Liver (tissue), 9 donors: Measurements from ENCODE around the gene HDAC8. TPM values are rescaled to one million over a fixed set of nuclear protein-coding genes. Genes with fewer than 3 reads are reported as not detected.

Experiments
- DNase-seq: peaks from one replicate; pipeline ENCODE4 v3.0.0-alpha.2; 2017; ENCODE audit warnings: low spot score
- H3K27ac ChIP-seq, 2 donors: one replicate each; pipeline ENCODE4 v1.7.0; 2013; ENCODE audit warnings: inconsistent platforms in 2 of 2, low read length in 2 of 2, control low read depth in 1 of 2, low read depth in 1 of 2, mild to moderate bottlenecking in 1 of 2
- H3K27me3 ChIP-seq, 4 donors: one replicate each; pipeline versions ENCODE4 v1.6.1 to v1.7.0; 2013; ENCODE audit warnings: low read length in 3 of 4, inconsistent platforms in 1 of 4, mild to moderate bottlenecking in 1 of 4, moderate library complexity in 1 of 4; ENCODE audit not compliant: control insufficient read depth in 4 of 4, insufficient read depth in 4 of 4
- H3K36me3 ChIP-seq, 4 donors: one replicate each; pipeline versions ENCODE4 v1.6.1 to v1.7.0; 2013; ENCODE audit warnings: low read length in 3 of 4, mild to moderate bottlenecking in 3 of 4, low read depth in 1 of 4, moderate library complexity in 1 of 4; ENCODE audit not compliant: control insufficient read depth in 4 of 4, insufficient read depth in 3 of 4
- H3K4me1 ChIP-seq, 4 donors: one replicate each; pipeline versions ENCODE4 v1.6.1 to v1.7.0; 2013; ENCODE audit warnings: low read length in 3 of 4, mild to moderate bottlenecking in 3 of 4, moderate library complexity in 1 of 4; ENCODE audit not compliant: control insufficient read depth in 4 of 4, insufficient read depth in 4 of 4
- H3K4me3 ChIP-seq, 3 donors: one replicate each; pipeline versions ENCODE4 v1.6.1 to v1.7.0; 2013; ENCODE audit warnings: low read length in 3 of 3, control low read depth in 1 of 3, low read depth in 1 of 3, mild to moderate bottlenecking in 1 of 3
- H3K9ac ChIP-seq, 2 donors: one replicate each; pipeline ENCODE4 v1.7.0; 2013; ENCODE audit warnings: low read length in 2 of 2, mild to moderate bottlenecking in 2 of 2, moderate library complexity in 2 of 2, control low read depth in 1 of 2, low read depth in 1 of 2
- H3K9me3 ChIP-seq, 4 donors: one replicate each; pipeline versions ENCODE4 v1.6.1 to v1.7.0; 2013; ENCODE audit warnings: low read length in 3 of 4; ENCODE audit not compliant: control insufficient read depth in 4 of 4
- ATF3 ChIP-seq: IDR thresholded peaks from 2 replicates; pipeline ENCODE4 v1.6.1; 2016; ENCODE audit warnings: antibody characterized with exemption
- CTCF ChIP-seq: fragments of 150-350 bp; IDR thresholded peaks from 2 replicates; pipeline ENCODE4 v1.5.1; 2017; ENCODE audit warnings: improper control_type of control experiment, low read depth, low read length; ENCODE audit not compliant: missing input control
- EGR1 ChIP-seq, 2 donors: IDR thresholded peaks; 2 replicates each; pipeline ENCODE4 v1.6.1; 2016 to 2018; ENCODE audit warnings: antibody characterized with exemption in 2 of 2, low read depth in 2 of 2
- FOXA1 ChIP-seq: IDR thresholded peaks from 2 replicates; pipeline ENCODE4 v1.6.1; 2016; ENCODE audit warnings: antibody characterized with exemption
- FOXA2 ChIP-seq: IDR thresholded peaks from 2 replicates; pipeline ENCODE4 v1.6.1; 2016; ENCODE audit warnings: antibody characterized with exemption
- GABPA ChIP-seq, 2 donors: IDR thresholded peaks in 1 of 2; conservative IDR thresholded peaks in 1 of 2; 2 replicates each; pipeline ENCODE4 v1.6.1; 2016; ENCODE audit warnings: antibody characterized with exemption in 2 of 2, mild to moderate bottlenecking in 1 of 2, moderate library complexity in 1 of 2
- HNF4A ChIP-seq, 2 donors: conservative IDR thresholded peaks; 2 replicates each; pipeline ENCODE4 v1.6.1; 2016; ENCODE audit warnings: antibody characterized with exemption in 2 of 2, mild to moderate bottlenecking in 2 of 2
- HNF4G ChIP-seq: IDR thresholded peaks from 2 replicates; pipeline ENCODE4 v1.6.1; 2016; ENCODE audit warnings: antibody characterized with exemption
- JUND ChIP-seq, 2 donors: IDR thresholded peaks; 2 replicates each; pipeline ENCODE4 v1.6.1; 2016; ENCODE audit warnings: antibody characterized with exemption in 2 of 2
- NR2F2 ChIP-seq: IDR thresholded peaks from 2 replicates; pipeline ENCODE4 v1.6.1; 2016; ENCODE audit warnings: antibody characterized with exemption
- RAD21 ChIP-seq, 2 donors: IDR thresholded peaks; 2 replicates each; pipeline ENCODE4 v1.6.1; 2016; ENCODE audit warnings: antibody characterized with exemption in 2 of 2, mild to moderate bottlenecking in 2 of 2
- REST ChIP-seq: IDR thresholded peaks from 2 replicates; pipeline ENCODE4 v1.6.1; 2016; ENCODE audit warnings: antibody characterized with exemption, mild to moderate bottlenecking
- RXRA ChIP-seq, 2 donors: IDR thresholded peaks; 2 replicates each; pipeline ENCODE4 v1.6.1; 2017 to 2018; ENCODE audit warnings: antibody characterized with exemption in 2 of 2, mild to moderate bottlenecking in 1 of 2
- SP1 ChIP-seq: IDR thresholded peaks from 2 replicates; pipeline ENCODE4 v1.6.1; 2018; ENCODE audit warnings: antibody characterized with exemption, mild to moderate bottlenecking
- TAF1 ChIP-seq: conservative IDR thresholded peaks from 2 replicates; pipeline ENCODE4 v1.6.1; 2016; ENCODE audit warnings: antibody characterized with exemption, mild to moderate bottlenecking
- YY1 ChIP-seq: IDR thresholded peaks from 2 replicates; pipeline ENCODE4 v1.6.1; 2016; ENCODE audit warnings: antibody characterized with exemption, mild to moderate bottlenecking
- WGBS: extraction: QIAGEN DNeasy Blood & Tissue Kit; methylation state at CpG from one replicate; pipeline ENCODE4 v1.1.7; 2013; 5-methylcytosine and 5-hydroxymethylcytosine counted together
- polyA plus RNA-seq, 2 donors: library from polyadenylated mRNA; stranded (reverse) in 1 of 2; unstranded in 1 of 2; fragments of 200-250 nt in 1 of 2; fragments of >200 nt in 1 of 2; fragmentation: Nextera tagmentation in 1 of 2; extraction: Ambion mirVana in 1 of 2; gene quantifications; one replicate each; pipeline versions ENCODE4 v1.2.1 to v1.2.3, GENCODE V29; 2013 to 2015
- total RNA-seq, 2 donors: library from RNA; depleted of rRNA; stranded (reverse); fragments of >200 nt; gene quantifications; one replicate each; pipeline ENCODE4 v1.2.3, GENCODE V29; 2014
- TF ChIP-seq, protein P1 (sequence below): IDR thresholded peaks from 2 replicates; pipeline ENCODE4 v1.6.1; 2016; ENCODE audit warnings: antibody characterized with exemption
- donor health status: healthy.
- donor health status: healthy.
- donor health status: healthy.
- donor health status: healthy.
- donor health status: healthy.

HDAC8 gene
- total and polyA plus RNA-seq, 4 donors: 11.1 to 30.4 (median 14.0) TPM

DNA sequence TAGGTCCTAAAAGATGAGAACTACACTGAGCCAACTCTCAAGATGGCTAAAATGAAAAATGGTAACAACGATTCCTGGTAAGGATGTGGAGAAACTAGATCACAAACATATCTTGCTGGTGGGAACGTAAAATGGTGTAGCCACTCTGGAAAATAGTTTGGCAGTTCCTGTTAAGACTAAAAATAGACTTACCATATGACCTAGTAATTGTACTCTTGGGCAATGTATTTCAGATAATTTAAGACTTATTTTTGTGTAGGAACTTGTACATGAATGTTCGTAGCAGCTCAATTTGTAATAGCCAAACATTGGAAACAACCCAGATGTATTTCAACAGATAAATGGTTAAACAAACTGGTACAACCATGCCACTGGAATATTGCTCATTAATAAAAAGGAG, 106.2 kb downstream of the HDAC8 start (continued):
- TF ChIP-seq CTCF (no peak), GABPA (IDR thresholded peaks at IDR 0.05 in 1 of 2, conservative IDR thresholded peaks at IDR 0.05 in 1 of 2) (no peak)

DNA sequence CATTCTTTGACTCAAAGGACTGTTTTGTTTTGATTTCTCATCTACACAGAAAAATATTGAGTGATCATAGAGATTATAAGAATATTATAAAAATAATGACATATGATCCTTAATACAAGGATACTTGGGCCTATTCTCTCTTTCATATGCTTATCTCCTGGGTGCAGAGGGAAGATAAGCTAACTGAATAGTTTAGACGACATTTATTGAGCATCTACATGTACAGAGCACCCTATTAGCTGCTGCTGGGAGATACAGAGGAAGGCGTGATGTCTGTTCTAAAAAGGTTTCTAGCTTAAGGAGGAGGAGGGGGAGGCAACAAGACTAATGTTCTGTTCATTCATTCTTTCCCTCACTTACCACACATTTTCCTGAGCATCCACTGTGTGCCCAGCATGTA, 106.8 kb downstream of the HDAC8 start:
- no peak overlapping the region for H3K9ac ChIP-seq
- peaks cover 0 to 2% (median 0%) of the 10 kb centered on the region in 4 donors for H3K36me3 ChIP-seq
- DNase-seq: no peak
- 96% methylated on average over 2 of the region's 2 CpGs for WGBS
- H3K27me3 ChIP-seq: no peaks in the 10 kb centered on the region
- H3K4me3 ChIP-seq: no peak overlapping the region
- H3K9me3 ChIP-seq: no peaks in the 10 kb centered on the region
- no peaks in the 10 kb centered on the region for H3K4me1 ChIP-seq
- TF ChIP-seq FOXA2 (no peak), YY1 (no peak), GABPA (IDR thresholded peaks at IDR 0.05 in 1 of 2, conservative IDR thresholded peaks at IDR 0.05 in 1 of 2) (no peak), SP1 (no peak)
- no peak overlapping the region for H3K27ac ChIP-seq

GRCh38 chrX:72461766-72462165, 110.9 kb downstream of the HDAC8 start:
- TF ChIP-seq NR2F2: no peak
- no peak for TF ChIP-seq GABPA (IDR thresholded peaks at IDR 0.05 in 1 of 2, conservative IDR thresholded peaks at IDR 0.05 in 1 of 2)
- TF ChIP-seq RAD21 (IDR thresholded peaks at IDR 0.05): no peak
- TF ChIP-seq EGR1 (IDR thresholded peaks at IDR 0.05; ENCODE audit: low read depth in 2 of 2): no peak
- TF ChIP-seq TAF1: no peak
- TF ChIP-seq HNF4G: no peak
- TF ChIP-seq FOXA2: no peak
- no peak for TF ChIP-seq SP1
- TF ChIP-seq RXRA (IDR thresholded peaks at IDR 0.05): no peak
- TF ChIP-seq FOXA1: no peak
- TF ChIP-seq JUND (IDR thresholded peaks at IDR 0.05): no peak
- TF ChIP-seq YY1: no peak
- no peak for TF ChIP-seq HNF4A (conservative IDR thresholded peaks at IDR 0.05)
- TF ChIP-seq, protein P1, sequence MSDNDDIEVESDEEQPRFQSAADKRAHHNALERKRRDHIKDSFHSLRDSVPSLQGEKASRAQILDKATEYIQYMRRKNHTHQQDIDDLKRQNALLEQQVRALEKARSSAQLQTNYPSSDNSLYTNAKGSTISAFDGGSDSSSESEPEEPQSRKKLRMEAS: no peak
- no peak for TF ChIP-seq REST
- TF ChIP-seq ATF3: no peak
- no peak for TF ChIP-seq CTCF
- no peak overlapping the region for H3K4me3 ChIP-seq
- DNase-seq: no peak
- no peak overlapping the region for H3K9ac ChIP-seq
- H3K27ac ChIP-seq: no peak overlapping the region
- H3K27me3 ChIP-seq: no peaks in the 10 kb centered on the region
- WGBS: 93% methylated on average over 5 of the region's 5 CpGs
- H3K4me1 ChIP-seq: no peaks in the 10 kb centered on the region
- no peaks in the 10 kb centered on the region for H3K9me3 ChIP-seq
- peaks cover 0 to 2% (median under 1%) of the 10 kb centered on the region in 4 donors for H3K36me3 ChIP-seq
